ENCODE measurements around the gene RHOXF2.
"Not testable (repeated sequence)": the region's sequence is repeated elsewhere in the genome, so short reads cannot be mapped to it uniquely, and the experiment has no call there.

Gene RHOXF2

GRCh38 chrX:120195786-120196185 is 37.4 kb downstream of the RHOXF2 start:
- not testable (repeated sequence) for DNase-seq (ENCODE audit: low read depth); H3K4me3 ChIP-seq (ENCODE audit: low read length)

- not testable (repeated sequence) for DNase-seq (ENCODE audit: low read depth); H3K4me3 ChIP-seq (ENCODE audit: low read length)
Measured at GRCh38 chrX:120196626-120197283, 38.3 kb downstream of the RHOXF2 start.

- no peak for DNase-seq (ENCODE audit: low read depth)
- no peak overlapping the region for H3K4me3 ChIP-seq (ENCODE audit: low read length)
- TF ChIP-seq, protein P1, sequence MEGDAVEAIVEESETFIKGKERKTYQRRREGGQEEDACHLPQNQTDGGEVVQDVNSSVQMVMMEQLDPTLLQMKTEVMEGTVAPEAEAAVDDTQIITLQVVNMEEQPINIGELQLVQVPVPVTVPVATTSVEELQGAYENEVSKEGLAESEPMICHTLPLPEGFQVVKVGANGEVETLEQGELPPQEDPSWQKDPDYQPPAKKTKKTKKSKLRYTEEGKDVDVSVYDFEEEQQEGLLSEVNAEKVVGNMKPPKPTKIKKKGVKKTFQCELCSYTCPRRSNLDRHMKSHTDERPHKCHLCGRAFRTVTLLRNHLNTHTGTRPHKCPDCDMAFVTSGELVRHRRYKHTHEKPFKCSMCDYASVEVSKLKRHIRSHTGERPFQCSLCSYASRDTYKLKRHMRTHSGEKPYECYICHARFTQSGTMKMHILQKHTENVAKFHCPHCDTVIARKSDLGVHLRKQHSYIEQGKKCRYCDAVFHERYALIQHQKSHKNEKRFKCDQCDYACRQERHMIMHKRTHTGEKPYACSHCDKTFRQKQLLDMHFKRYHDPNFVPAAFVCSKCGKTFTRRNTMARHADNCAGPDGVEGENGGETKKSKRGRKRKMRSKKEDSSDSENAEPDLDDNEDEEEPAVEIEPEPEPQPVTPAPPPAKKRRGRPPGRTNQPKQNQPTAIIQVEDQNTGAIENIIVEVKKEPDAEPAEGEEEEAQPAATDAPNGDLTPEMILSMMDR (conservative IDR thresholded peaks at IDR 0.05; ENCODE audit: low read depth, low read length), result no peak
Measured at GRCh38 chrX:120200851-120201250, 42.4 kb downstream of the RHOXF2 start.

DNA sequence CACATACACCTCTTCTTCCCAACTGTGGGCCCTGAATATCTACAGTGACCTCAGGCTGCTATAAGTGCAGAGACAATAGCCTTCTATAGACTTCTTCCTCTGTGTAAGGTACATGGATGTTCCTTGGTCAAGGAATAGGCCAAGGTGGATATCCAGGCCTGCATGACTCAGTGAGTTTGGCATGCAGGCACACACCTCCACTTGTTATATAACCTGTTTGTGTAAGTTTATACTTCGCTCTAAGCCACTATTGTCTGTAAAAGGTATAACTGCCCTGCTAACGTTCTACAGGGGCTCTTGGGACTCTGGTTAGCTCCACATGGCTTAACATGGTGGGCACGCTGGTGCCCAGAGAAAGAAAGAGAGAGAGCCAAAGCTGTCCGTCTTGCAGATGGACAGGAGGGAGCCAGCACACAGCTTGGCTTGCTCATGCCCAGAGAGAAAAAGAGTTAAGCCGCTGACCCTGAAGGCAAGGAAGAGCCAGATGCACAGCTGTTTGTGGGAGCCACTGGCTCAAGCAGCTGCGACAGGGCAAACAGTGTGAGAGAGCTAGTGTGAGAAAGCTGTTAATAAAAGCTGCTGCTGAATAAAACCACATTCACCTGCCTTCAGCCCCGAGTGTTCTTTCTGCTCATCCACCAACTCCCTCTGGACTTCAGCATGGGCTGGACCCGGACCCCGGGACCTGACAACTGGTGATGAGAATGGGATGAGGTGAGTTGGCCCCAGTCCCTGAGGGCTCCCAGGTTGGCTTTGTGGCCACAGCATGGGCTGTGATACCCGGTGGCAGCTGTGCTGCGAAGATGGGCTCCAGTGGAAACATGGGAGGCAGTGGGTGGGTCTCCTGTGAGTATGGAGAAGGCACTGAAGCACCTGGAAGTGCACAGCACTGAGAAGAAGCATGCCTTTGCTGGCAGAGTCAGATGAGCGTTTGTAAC is 47.7 kb downstream of the RHOXF2 start:
- TF ChIP-seq, protein P1 (conservative IDR thresholded peaks at IDR 0.05; ENCODE audit: low read depth, low read length), result no peak
- DNase-seq (ENCODE audit: low read depth), result no peak
- H3K4me3 ChIP-seq (ENCODE audit: low read length), result no peak overlapping the region

DNA sequence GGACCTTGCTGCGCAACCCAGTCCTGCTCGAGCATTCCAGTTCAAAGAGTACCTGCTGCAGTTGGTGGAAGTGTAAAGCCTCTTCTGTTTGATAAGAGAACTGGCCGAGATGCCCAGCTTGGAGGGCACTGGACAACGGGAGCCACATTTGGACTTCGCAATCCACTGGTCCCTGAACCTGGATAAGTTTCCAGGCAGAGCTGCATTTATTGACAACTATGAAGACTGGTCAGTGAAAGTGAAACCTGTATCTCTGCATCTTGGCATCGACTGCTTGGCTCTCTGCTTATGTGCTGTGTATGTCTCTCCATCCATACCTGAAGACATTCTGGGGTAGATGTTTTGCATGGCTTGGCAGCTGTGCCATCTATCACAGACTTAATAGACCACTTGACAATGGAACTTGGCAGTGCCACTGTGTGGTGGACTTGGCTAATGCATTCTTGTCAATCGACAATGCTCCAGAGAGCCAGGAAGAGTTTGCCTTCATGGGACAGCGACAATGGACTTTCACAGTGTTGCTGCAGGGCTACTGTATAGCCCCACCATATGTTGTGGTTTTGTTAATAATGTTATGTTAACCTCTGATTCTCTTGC is 48.7 kb downstream of the RHOXF2 start:
- TF ChIP-seq, protein P1 (conservative IDR thresholded peaks at IDR 0.05; ENCODE audit: low read depth, low read length), result no peak
- no peak overlapping the region for H3K4me3 ChIP-seq (ENCODE audit: low read length)
- DNase-seq (ENCODE audit: low read depth), result no peak

DNA sequence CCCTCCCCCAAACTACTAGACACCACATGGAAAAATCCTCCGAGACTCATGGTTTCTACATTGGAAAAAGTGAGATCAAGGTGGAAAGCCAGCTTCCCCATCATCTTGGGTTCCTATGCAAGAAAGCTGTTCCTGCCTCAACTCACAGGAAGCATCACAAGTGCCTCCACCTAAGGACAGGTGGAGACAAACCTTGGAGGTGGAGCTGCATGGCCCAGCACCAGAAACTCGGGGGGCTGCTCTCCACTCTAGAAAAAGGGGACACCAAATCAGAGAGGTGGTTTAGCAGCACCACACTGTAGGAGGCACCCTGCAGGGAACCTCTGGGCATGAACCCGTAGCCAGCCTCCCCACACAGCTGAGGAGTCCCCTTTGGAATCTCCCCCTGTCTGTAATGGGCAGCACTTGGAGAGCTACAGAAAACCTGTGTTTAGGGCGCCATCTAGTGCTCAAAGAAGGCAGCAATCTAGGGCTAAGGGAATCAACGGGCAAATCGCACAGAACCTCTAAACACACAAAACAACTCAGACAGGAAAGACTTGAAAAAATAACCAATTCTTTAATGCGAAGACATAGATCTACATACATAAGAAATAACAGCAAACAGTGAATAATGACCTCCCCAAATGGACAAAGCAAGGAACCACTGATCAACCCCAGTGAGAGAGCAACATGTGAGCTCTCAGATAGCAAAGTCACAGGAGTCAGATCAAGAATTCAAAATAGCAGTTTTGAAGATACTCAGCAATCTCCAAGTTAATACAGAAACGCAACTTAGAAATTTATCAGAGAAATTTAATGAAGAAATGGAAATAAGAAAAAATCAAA is 55.2 kb downstream of the RHOXF2 start:
- no peak for DNase-seq (ENCODE audit: low read depth)
- TF ChIP-seq, protein P1 (conservative IDR thresholded peaks at IDR 0.05; ENCODE audit: low read depth, low read length), result peak; percentile 83
- no peak overlapping the region for H3K4me3 ChIP-seq (ENCODE audit: low read length)
